Vagina (tissue), 2 donors: Measurements from ENCODE around the gene XPO5.

ENCODE experiments used
- POLR2A ChIP-seq, 2 donors: fragments of 450-650 bp; IDR thresholded peaks; one replicate each; pipeline ENCODE4 v1.6.1; 2017; ENCODE audit warnings: antibody characterized with exemption in 2 of 2, mild to moderate bottlenecking in 2 of 2, moderate library complexity in 2 of 2
- POLR2AphosphoS5 ChIP-seq, 2 donors: sonication (generic); formaldehyde crosslinking; IDR thresholded peaks; one replicate each; pipeline ENCODE4 v1.9.0; 2017; ENCODE audit warnings: antibody characterized with exemption in 2 of 2, mild to moderate bottlenecking in 2 of 2, low read depth in 1 of 2; ENCODE audit not compliant: insufficient read depth in 1 of 2

- TF ChIP-seq POLR2A (IDR thresholded peaks at IDR 0.05) (no peak), POLR2AphosphoS5 (IDR thresholded peaks at IDR 0.05; ENCODE audit: insufficient read depth in 1 of 2, low read depth in 1 of 2) (no peak)
Measured at GRCh38 chr6:43489277-43490072, 86.4 kb downstream of the XPO5 start.
